Sigmoid colon (tissue), 7 donors: ENCODE measurements around the gene GLA. TPM values are rescaled to one million over a fixed set of nuclear protein-coding genes. Genes with fewer than 3 reads are reported as not detected.

ENCODE experiments used
- DNase-seq: peaks from one replicate; pipeline ENCODE4 v3.0.0-alpha.2; 2019
- H3K27ac ChIP-seq, 4 donors: fragments of 200-600 bp; sonication (generic); one replicate each; pipeline ENCODE4 v1.5.1; 2016 to 2019; ENCODE audit warnings: mild to moderate bottlenecking in 1 of 4
- H3K27me3 ChIP-seq, 3 donors: fragments of 200-600 bp; sonication (generic); one replicate each; pipeline ENCODE4 v1.5.1; 2019; ENCODE audit warnings: mild to moderate bottlenecking in 1 of 3
- H3K36me3 ChIP-seq, 4 donors: fragments of 200-600 bp; sonication (generic); one replicate each; pipeline ENCODE4 v1.5.1; 2016 to 2019
- H3K4me1 ChIP-seq, 4 donors: fragments of 200-600 bp; sonication (generic); one replicate each; pipeline ENCODE4 v1.5.1; 2017 to 2019
- H3K4me3 ChIP-seq, 4 donors: fragments of 200-600 bp; sonication (generic); one replicate each; pipeline ENCODE4 v1.5.1; 2017 to 2019; ENCODE audit warnings: mild to moderate bottlenecking in 2 of 4, moderate library complexity in 1 of 4
- H3K9me3 ChIP-seq, 4 donors: fragments of 200-600 bp in 3 of 4; sonication (generic) in 3 of 4; one replicate each; pipeline versions ENCODE4 v1.5.1 to v1.6.1; 2013 to 2019
- EP300 ChIP-seq, 4 donors: sonication (generic); formaldehyde crosslinking; IDR thresholded peaks; one replicate each; pipeline ENCODE4 v1.6.1; 2017; ENCODE audit warnings: antibody characterized with exemption in 4 of 4
- POLR2A ChIP-seq, 2 donors: fragments of 450-650 bp; IDR thresholded peaks; one replicate each; pipeline ENCODE4 v1.6.1; 2016; ENCODE audit warnings: antibody characterized with exemption in 2 of 2, mild to moderate bottlenecking in 2 of 2, moderate library complexity in 2 of 2
- POLR2AphosphoS5 ChIP-seq, 4 donors: sonication (generic); formaldehyde crosslinking; IDR thresholded peaks; one replicate each; pipeline ENCODE4 v1.6.1; 2017; ENCODE audit warnings: antibody characterized with exemption in 4 of 4
- WGBS, 2 donors: extraction: QIAGEN DNeasy Blood & Tissue Kit; methylation state at CpG; one replicate each; pipeline ENCODE4 v1.1.7; 2013; 5-methylcytosine and 5-hydroxymethylcytosine counted together
- intact Hi-C: fragments of 100-400 bp; cut with DNase I; formaldehyde crosslinking; loops from one replicate; pipeline ENCODE4 v1.15.1; 2023
- polyA plus RNA-seq, 3 donors: library from polyadenylated mRNA; stranded (reverse); fragments of 200-250 nt; gene quantifications; one replicate each; pipeline ENCODE4 v1.2.3, GENCODE V29; 2013
- total RNA-seq, 4 donors: library from RNA; depleted of rRNA; stranded (reverse); fragments of >200 nt; gene quantifications; one replicate each; pipeline ENCODE4 v1.1.0, GENCODE V29; 2016
- TF ChIP-seq, protein P1 (sequence below), 4 experiments: fragments of 450-650 bp in 3 of 4; fragments of 200-600 bp in 1 of 4; IDR thresholded peaks; one replicate each; pipeline ENCODE4 v1.5.1; 2016 to 2019; ENCODE audit warnings: antibody characterized with exemption in 4 of 4, mild to moderate bottlenecking in 3 of 4, moderate library complexity in 2 of 4
- donor health status: healthy with polysubstance abuse.
- donor health status: Bipolar disorder and iron deficiency.
- donor health status: healthy.

The GLA gene
- total and polyA plus RNA-seq, 7 donors, result 6.0 to 24.0 (median 14.1) TPM

GRCh38 chrX:101419489-101419888 lies 11.8 kb upstream of the GLA start:
- peak overlapping the region; percentile 84 to 91 (median 88) for H3K27ac ChIP-seq
- H3K9me3 ChIP-seq, result no peaks in the 10 kb centered on the region
- no peak for TF ChIP-seq EP300 (IDR thresholded peaks at IDR 0.05)
- TF ChIP-seq, protein P1, sequence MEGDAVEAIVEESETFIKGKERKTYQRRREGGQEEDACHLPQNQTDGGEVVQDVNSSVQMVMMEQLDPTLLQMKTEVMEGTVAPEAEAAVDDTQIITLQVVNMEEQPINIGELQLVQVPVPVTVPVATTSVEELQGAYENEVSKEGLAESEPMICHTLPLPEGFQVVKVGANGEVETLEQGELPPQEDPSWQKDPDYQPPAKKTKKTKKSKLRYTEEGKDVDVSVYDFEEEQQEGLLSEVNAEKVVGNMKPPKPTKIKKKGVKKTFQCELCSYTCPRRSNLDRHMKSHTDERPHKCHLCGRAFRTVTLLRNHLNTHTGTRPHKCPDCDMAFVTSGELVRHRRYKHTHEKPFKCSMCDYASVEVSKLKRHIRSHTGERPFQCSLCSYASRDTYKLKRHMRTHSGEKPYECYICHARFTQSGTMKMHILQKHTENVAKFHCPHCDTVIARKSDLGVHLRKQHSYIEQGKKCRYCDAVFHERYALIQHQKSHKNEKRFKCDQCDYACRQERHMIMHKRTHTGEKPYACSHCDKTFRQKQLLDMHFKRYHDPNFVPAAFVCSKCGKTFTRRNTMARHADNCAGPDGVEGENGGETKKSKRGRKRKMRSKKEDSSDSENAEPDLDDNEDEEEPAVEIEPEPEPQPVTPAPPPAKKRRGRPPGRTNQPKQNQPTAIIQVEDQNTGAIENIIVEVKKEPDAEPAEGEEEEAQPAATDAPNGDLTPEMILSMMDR (IDR thresholded peaks at IDR 0.05), result no peak
- no peak for TF ChIP-seq POLR2AphosphoS5 (IDR thresholded peaks at IDR 0.05)
- no peak for TF ChIP-seq POLR2A (IDR thresholded peaks at IDR 0.05)
- 47 to 86% methylated on average over 2 of the region's 2 CpGs for WGBS, 2 donors
- intact Hi-C loops, result loop anchor here (5.0 to 10.0 kb wide), 6 partner anchors 68 to 1938 kb away; partner anchors contain the start of genes ARMCX1, ARMCX4, ARMCX6 and TCEAL9
- no peak for DNase-seq
- peaks cover 0 to 40% (median 13%) of the 10 kb centered on the region in 4 donors for H3K4me1 ChIP-seq
- H3K27me3 ChIP-seq, result no peaks in the 10 kb centered on the region
- peak overlapping the region in 1 of 4 donors; percentile 62 for H3K4me3 ChIP-seq
- peaks cover 0 to 8% (median 0%) of the 10 kb centered on the region in 4 donors for H3K36me3 ChIP-seq

DNA sequence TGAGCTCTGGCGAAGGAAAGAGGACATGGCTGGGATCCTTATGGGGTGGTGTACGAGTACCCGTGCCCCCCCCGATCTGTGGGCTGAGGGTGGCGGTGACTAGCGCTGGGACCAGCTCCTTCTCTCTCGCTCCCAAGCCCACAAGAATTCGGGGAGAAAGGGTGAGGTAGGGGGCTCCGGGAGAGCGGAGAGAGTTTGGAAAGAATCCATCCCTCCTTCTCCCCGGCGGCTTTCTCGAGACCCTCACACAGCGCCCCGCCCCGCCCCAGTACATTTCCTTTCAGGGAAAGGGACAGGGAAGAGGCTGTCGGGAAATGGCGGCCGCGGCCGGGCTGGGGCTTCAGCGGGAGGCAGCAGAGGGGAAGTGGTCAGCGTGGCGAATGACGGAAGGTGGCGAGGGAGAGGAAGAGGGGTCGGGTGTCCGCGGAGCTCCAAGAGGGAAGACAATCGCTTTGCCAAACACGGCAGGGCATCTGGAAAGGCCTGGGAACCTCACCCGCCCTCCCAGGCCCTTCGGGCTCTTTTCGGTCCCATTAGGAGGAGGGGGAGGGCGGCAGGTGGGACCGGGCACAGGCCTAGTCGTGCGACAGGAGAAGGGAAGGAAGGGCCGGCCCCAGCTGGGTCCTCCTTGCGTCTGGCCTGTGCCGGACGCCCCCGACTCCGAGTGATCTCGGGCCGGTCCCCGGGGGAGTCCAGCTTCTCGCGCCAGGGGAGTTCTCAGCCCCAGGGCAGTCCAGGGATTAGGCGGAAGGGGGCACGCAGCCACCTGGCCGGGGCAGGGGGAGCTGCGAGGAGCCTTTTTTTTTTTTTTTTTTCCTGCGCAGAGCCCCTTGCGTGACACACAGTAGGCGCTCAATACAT lies 10.5 kb upstream of the GLA start:
- Histone ChIP-seq H3K27ac (peak overlapping the region; percentile 84 to 91 (median 88)), H3K4me1 (peaks cover 0 to 44% (median 13%) of the 10 kb centered on the region in 4 donors), H3K36me3 (peaks cover 0 to 5% (median 0%) of the 10 kb centered on the region in 4 donors), H3K27me3 (no peaks in the 10 kb centered on the region), H3K9me3 (no peaks in the 10 kb centered on the region), H3K4me3 (peak overlapping the region; percentile 55 to 62 (median 59))
- peak in 1 of 4 donors; percentile 35 for TF ChIP-seq POLR2AphosphoS5 (IDR thresholded peaks at IDR 0.05)
- TF ChIP-seq POLR2A (IDR thresholded peaks at IDR 0.05), result no peak
- TF ChIP-seq, protein P1 (IDR thresholded peaks at IDR 0.05), result no peak
- TF ChIP-seq EP300 (IDR thresholded peaks at IDR 0.05), result no peak
- DNase-seq, result peak; percentile 79
- intact Hi-C loops, result loop anchor here (2.0 to 10.0 kb wide), 7 partner anchors 69 to 1939 kb away; partner anchors contain the start of genes ARMCX1, ARMCX4, ARMCX6 and TCEAL9
- 0 to 1% methylated on average over 56 of the region's 56 CpGs for WGBS, 2 donors

DNA sequence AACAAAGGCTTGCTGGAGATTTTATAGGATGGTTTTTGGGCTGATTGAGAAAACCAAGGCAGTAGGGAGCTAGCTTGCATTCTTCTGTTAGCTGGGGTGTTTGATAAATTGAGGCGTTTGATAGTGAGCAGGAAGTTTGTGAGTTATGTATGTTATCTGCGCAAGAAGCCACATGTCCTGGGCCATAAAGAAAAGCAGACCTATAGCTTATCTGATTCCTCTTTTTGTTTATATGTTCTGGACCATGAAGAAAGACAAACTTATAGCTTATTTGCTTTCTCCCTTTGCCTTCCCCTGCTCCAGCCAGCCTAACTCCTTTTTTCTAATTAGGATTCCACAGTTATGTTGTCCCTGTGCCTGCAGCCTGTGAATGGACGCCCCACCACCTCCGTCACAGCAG lies 9.5 kb upstream of the GLA start:
- Histone ChIP-seq H3K4me1 (peaks cover 0 to 50% (median 13%) of the 10 kb centered on the region in 4 donors), H3K27ac (peak overlapping the region; percentile 84 to 91 (median 88)), H3K36me3 (peaks cover 0 to 15% (median 0%) of the 10 kb centered on the region in 4 donors), H3K9me3 (no peaks in the 10 kb centered on the region), H3K27me3 (no peaks in the 10 kb centered on the region), H3K4me3 (no peak overlapping the region)
- no peak for TF ChIP-seq POLR2A (IDR thresholded peaks at IDR 0.05)
- TF ChIP-seq EP300 (IDR thresholded peaks at IDR 0.05), result no peak
- TF ChIP-seq, protein P1 (IDR thresholded peaks at IDR 0.05), result no peak
- TF ChIP-seq POLR2AphosphoS5 (IDR thresholded peaks at IDR 0.05), result no peak
- WGBS, 2 donors, result 73 to 80% methylated on average over 4 of the region's 4 CpGs
- intact Hi-C loops, result loop anchor here (2.0 to 10.0 kb wide), 7 partner anchors 70 to 1940 kb away; partner anchors contain the start of genes ARMCX1, ARMCX4, ARMCX6 and TCEAL9
- no peak for DNase-seq

DNA sequence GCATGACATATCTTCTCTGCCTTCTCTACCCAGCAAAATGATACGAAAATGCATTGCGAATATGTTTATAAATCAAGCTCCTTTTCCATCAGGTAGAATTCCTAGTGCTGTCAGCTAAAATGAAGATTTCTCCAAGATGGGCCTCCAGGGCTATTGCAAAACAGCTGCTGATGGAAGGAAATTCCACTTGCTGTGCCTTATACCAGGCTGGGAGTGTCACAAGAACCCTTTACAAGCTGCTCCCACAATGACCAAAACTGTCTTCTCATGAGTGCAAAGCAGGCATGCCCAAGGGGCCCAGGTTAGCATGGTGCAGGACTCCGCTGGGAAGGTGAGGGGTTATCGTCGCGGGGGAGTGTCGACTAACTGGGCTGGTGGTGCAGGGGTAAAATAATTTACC lies 9.0 kb upstream of the GLA start:
- peak overlapping the region in 3 of 4 donors; percentile 87 to 91 (median 90) for H3K27ac ChIP-seq
- DNase-seq, result no peak
- WGBS, 2 donors, result 93 to 96% methylated on average over 7 of the region's 7 CpGs
- H3K4me1 ChIP-seq, result peaks cover 0 to 54% (median 14%) of the 10 kb centered on the region in 4 donors
- no peak overlapping the region for H3K4me3 ChIP-seq
- peaks cover 0 to 19% (median 0%) of the 10 kb centered on the region in 4 donors for H3K36me3 ChIP-seq
- no peaks in the 10 kb centered on the region for H3K27me3 ChIP-seq
- intact Hi-C loops, result loop anchor here (2.0 to 10.0 kb wide), 7 partner anchors 71 to 1941 kb away; partner anchors contain the start of genes ARMCX1, ARMCX4, ARMCX6 and TCEAL9
- TF ChIP-seq, protein P1 (IDR thresholded peaks at IDR 0.05), result no peak
- TF ChIP-seq POLR2AphosphoS5 (IDR thresholded peaks at IDR 0.05) (no peak), EP300 (IDR thresholded peaks at IDR 0.05) (no peak), POLR2A (IDR thresholded peaks at IDR 0.05) (no peak)
- H3K9me3 ChIP-seq, result no peaks in the 10 kb centered on the region
